ENCODE measurements around the gene EIF2A.

EIF2A gene

DNA sequence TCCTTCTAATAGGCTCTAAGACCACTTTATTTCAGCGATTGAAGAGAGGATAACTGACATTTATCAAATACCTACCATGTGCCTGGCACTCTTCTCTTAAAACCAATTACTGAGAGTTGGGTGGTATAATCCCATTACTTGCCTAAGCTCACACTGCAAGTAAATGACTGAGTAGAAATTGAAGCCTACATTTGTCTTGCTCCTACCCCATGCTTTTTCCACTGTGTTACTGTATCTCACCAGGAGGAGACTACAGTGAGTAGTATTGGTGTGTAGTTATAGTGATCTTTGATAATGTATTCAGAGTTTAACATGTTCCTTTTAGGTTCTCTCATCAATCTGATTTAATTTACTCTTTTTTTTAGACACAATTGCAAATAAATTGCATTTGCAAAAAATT lies 20.7 kb downstream of the EIF2A start:
- in situ Hi-C loops (cut with MboI; ENCODE audit: low pct_unique_long_range_greater_than_20kb, low sequenced_read_pairs, unreplicated experiment): no loop called here
- no peak for DNase-seq (ENCODE audit: low spot score)
- TF ChIP-seq, protein P1, sequence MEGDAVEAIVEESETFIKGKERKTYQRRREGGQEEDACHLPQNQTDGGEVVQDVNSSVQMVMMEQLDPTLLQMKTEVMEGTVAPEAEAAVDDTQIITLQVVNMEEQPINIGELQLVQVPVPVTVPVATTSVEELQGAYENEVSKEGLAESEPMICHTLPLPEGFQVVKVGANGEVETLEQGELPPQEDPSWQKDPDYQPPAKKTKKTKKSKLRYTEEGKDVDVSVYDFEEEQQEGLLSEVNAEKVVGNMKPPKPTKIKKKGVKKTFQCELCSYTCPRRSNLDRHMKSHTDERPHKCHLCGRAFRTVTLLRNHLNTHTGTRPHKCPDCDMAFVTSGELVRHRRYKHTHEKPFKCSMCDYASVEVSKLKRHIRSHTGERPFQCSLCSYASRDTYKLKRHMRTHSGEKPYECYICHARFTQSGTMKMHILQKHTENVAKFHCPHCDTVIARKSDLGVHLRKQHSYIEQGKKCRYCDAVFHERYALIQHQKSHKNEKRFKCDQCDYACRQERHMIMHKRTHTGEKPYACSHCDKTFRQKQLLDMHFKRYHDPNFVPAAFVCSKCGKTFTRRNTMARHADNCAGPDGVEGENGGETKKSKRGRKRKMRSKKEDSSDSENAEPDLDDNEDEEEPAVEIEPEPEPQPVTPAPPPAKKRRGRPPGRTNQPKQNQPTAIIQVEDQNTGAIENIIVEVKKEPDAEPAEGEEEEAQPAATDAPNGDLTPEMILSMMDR (IDR thresholded peaks at IDR 0.05; ENCODE audit: extremely low read depth, insufficient read depth, missing control alignments): no peak

- no peak for DNase-seq (ENCODE audit: low spot score)
Measured at GRCh38 chr3:150577855-150578254, 31.3 kb downstream of the EIF2A start.

DNA sequence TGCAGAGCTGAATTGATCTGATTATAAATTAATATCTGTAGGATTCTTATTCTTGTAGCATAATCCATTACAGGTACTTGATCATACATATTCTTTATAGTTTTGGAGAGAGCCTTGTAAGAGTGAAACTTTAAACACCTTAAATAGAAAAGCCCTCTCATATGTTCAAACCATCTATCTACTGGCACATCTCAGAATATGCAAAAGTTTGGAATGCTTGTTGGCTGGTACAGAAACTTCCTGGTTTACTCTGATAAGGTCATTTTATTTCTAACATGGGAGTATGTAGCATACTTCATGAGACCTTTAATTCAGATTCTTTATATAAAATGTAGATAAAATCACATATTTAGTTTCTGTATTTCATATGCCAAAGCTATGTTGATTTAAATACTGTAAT lies 34.6 kb downstream of the EIF2A start:
- in situ Hi-C loops (cut with MboI; ENCODE audit: low pct_unique_long_range_greater_than_20kb, low sequenced_read_pairs, unreplicated experiment): no loop called here
- DNase-seq (ENCODE audit: low spot score): no peak
- TF ChIP-seq, protein P1 (IDR thresholded peaks at IDR 0.05; ENCODE audit: extremely low read depth, insufficient read depth, missing control alignments): no peak

More at GRCh38 chr3:150577855-150578254, 31.3 kb downstream of the EIF2A start:
- in situ Hi-C loops (cut with MboI; ENCODE audit: low pct_unique_long_range_greater_than_20kb, low sequenced_read_pairs, unreplicated experiment): no loop called here
- TF ChIP-seq, protein P1 (IDR thresholded peaks at IDR 0.05; ENCODE audit: extremely low read depth, insufficient read depth, missing control alignments): no peak

- TF ChIP-seq, protein P1 (IDR thresholded peaks at IDR 0.05; ENCODE audit: extremely low read depth, insufficient read depth, missing control alignments): no peak
- in situ Hi-C loops (cut with MboI; ENCODE audit: low pct_unique_long_range_greater_than_20kb, low sequenced_read_pairs, unreplicated experiment): no loop called here
- peak; percentile 42 for DNase-seq (ENCODE audit: low spot score)
Measured at GRCh38 chr3:150582620-150583019, 36.0 kb downstream of the EIF2A start.

DNA sequence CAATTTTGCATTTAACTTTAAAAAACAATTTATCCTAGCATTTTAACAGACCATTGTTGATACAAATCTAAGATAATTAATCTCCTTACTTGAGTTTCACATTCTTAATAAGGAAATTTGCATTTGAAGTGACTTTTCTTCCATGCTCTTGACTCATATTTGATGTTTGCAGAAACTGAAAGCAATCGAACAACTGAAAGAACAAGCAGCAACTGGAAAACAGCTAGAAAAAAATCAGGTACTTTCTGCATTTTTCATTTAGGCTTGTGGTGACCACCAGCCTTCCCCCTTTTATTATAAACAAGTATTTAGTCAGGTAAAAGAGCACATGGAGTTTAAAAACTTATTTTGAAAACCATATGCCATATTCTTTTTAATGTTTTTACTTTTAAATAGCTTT lies 36.4 kb downstream of the EIF2A start:
- TF ChIP-seq, protein P1 (IDR thresholded peaks at IDR 0.05; ENCODE audit: extremely low read depth, insufficient read depth, missing control alignments): no peak
- peak; percentile 55 for DNase-seq (ENCODE audit: low spot score)
- in situ Hi-C loops (cut with MboI; ENCODE audit: low pct_unique_long_range_greater_than_20kb, low sequenced_read_pairs, unreplicated experiment): no loop called here

- DNase-seq (ENCODE audit: low spot score): no peak
- TF ChIP-seq, protein P1 (IDR thresholded peaks at IDR 0.05; ENCODE audit: extremely low read depth, insufficient read depth, missing control alignments): no peak
- in situ Hi-C loops (cut with MboI; ENCODE audit: low pct_unique_long_range_greater_than_20kb, low sequenced_read_pairs, unreplicated experiment): no loop called here
Measured at GRCh38 chr3:150588027-150588830, 41.6 kb downstream of the EIF2A start.
